HFFc6 (cell line): ENCODE results near the gene EMD. TPM values are rescaled to one million over a fixed set of nuclear protein-coding genes. Genes with fewer than 3 reads are reported as not detected.

Experiments used
- DNase-seq: peaks from one replicate; pipeline ENCODE4 v3.0.0-alpha.2; 2018
- H3K27ac Mint-ChIP-seq: 2 replicates; pipeline ENCODE4 v1.8.0; 2020; ENCODE audit warnings: mild to moderate bottlenecking, mixed read lengths
- H3K27me3 Mint-ChIP-seq: 2 replicates; pipeline ENCODE4 v1.8.0; 2021; ENCODE audit warnings: mild to moderate bottlenecking, moderate library complexity, mixed read lengths; ENCODE audit not compliant: insufficient read depth
- H3K36me3 Mint-ChIP-seq: 2 replicates; pipeline ENCODE4 v1.8.0; 2021; ENCODE audit warnings: low read depth, mixed read lengths
- H3K4me1 Mint-ChIP-seq: 2 replicates; pipeline ENCODE4 v1.8.0; 2020; ENCODE audit warnings: low read depth, mixed read lengths
- H3K4me3 Mint-ChIP-seq: 2 replicates; pipeline ENCODE4 v1.8.0; 2020; ENCODE audit warnings: mild to moderate bottlenecking, moderate library complexity, mixed read lengths
- H3K9me3 Mint-ChIP-seq: 2 replicates; pipeline ENCODE4 v1.8.0; 2020; ENCODE audit warnings: mild to moderate bottlenecking, mixed read lengths
- CTCF ChIP-seq: fragments of 200-600 bp; sonication (generic); IDR thresholded peaks from 2 replicates; pipeline ENCODE4 v1.5.0; 2021; ENCODE audit warnings: antibody characterized with exemption, mild to moderate bottlenecking
- total RNA-seq, 6 experiments: library from RNA; stranded (reverse); fragmentation: NEBNext Ultra II Directional; extraction: Animal tissue kit (Norgen Biotek cat#: 25700); gene quantifications; 2 replicates in 1 of 6; 3 replicates in 5 of 6; pipeline ENCODE4 v1.2.3, GENCODE V29; 2021

Gene EMD
- total RNA-seq, 6 experiments from 2014 or later, result 84.8 to 119 (median 108) TPM

- Mint-ChIP-seq H3K27ac (peak overlapping the region; percentile 38), H3K4me3 (no peak overlapping the region), H3K9me3 (no peaks in the 10 kb centered on the region), H3K27me3 (peaks cover 12% of the 10 kb centered on the region), H3K36me3 (no peaks in the 10 kb centered on the region), H3K4me1 (peaks cover 6% of the 10 kb centered on the region)
- DNase-seq, result peak; percentile 24
- TF ChIP-seq CTCF, result no peak; the same call in 1 of the 2 replicates
Observed at GRCh38 chrX:154348114-154348531, 31.0 kb upstream of the EMD start.

- TF ChIP-seq CTCF, result no peak
- H3K27ac Mint-ChIP-seq, result peak overlapping the region; percentile 29
- H3K36me3 Mint-ChIP-seq, result no peaks in the 10 kb centered on the region
- H3K4me1 Mint-ChIP-seq, result peaks cover 6% of the 10 kb centered on the region
- H3K4me3 Mint-ChIP-seq, result no peak overlapping the region
- no peaks in the 10 kb centered on the region for H3K9me3 Mint-ChIP-seq
- DNase-seq, result no peak
- H3K27me3 Mint-ChIP-seq, result peaks cover 12% of the 10 kb centered on the region
Observed at GRCh38 chrX:154348646-154349358, 30.3 kb upstream of the EMD start.

- Mint-ChIP-seq H3K27ac (peak overlapping the region; percentile 29; the same call in 1 of the 2 replicates), H3K27me3 (peaks cover 12% of the 10 kb centered on the region), H3K9me3 (no peaks in the 10 kb centered on the region), H3K4me3 (no peak overlapping the region), H3K36me3 (no peaks in the 10 kb centered on the region), H3K4me1 (peaks cover 6% of the 10 kb centered on the region)
- no peak for DNase-seq
- TF ChIP-seq CTCF, result no peak
Observed at GRCh38 chrX:154349359-154349935, 29.6 kb upstream of the EMD start.

- 0 out of 2 replicates have a peak overlapping the region, but pooled peaks have one; percentile 36 for H3K27ac Mint-ChIP-seq
- no peaks in the 10 kb centered on the region for H3K9me3 Mint-ChIP-seq
- no peak for DNase-seq
- no peak overlapping the region for H3K4me3 Mint-ChIP-seq
- peaks cover 6% of the 10 kb centered on the region for H3K4me1 Mint-ChIP-seq
- no peaks in the 10 kb centered on the region for H3K36me3 Mint-ChIP-seq
- peaks cover 12% of the 10 kb centered on the region for H3K27me3 Mint-ChIP-seq
- TF ChIP-seq CTCF, result no peak
Observed at GRCh38 chrX:154349979-154350378, 29.1 kb upstream of the EMD start.

GRCh38 chrX:154350429-154351182, 28.5 kb upstream of the EMD start:
- no peaks in the 10 kb centered on the region for H3K36me3 Mint-ChIP-seq
- H3K9me3 Mint-ChIP-seq, result no peaks in the 10 kb centered on the region
- peaks cover 12% of the 10 kb centered on the region for H3K27me3 Mint-ChIP-seq
- TF ChIP-seq CTCF, result 0 out of 2 replicates have a peak, but pooled peaks have one; percentile 9
- no peak overlapping the region for H3K4me3 Mint-ChIP-seq
- H3K27ac Mint-ChIP-seq, result 0 out of 2 replicates have a peak overlapping the region, but pooled peaks have one; percentile 36
- DNase-seq, result no peak
- peaks cover 6% of the 10 kb centered on the region for H3K4me1 Mint-ChIP-seq
